ENCODE results near the gene CAPN9. TPM values are rescaled to one million over a fixed set of nuclear protein-coding genes. Genes with fewer than 3 reads are reported as not detected.

Gene CAPN9
- total and polyA plus RNA-seq, 7 donors, result 0.55 to 83.2 (median 30.6) TPM; not detected in 3

DNA sequence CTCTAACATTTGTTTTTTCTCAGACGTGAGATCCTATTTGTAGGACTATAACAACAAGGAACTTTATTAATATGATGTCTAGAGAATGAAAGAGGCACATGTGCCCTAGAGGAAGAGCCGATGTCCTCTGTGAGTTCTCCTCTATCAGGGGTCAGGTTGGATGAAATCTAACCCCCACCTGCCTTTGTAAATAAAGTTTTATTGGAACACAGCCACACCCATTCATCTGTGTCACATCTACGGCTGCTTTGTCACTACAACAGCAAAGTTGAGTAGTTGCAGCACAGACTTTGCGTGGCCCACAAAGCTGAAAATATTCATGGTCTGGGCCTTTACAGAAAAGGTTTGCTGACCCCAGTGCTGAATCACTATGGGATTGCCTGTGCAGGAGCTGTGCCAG lies 571 bp upstream of the CAPN9 start:
- no peaks in the 10 kb centered on the region for H3K27me3 ChIP-seq
- no peak for DNase-seq
- no peaks in the 10 kb centered on the region for H3K9me3 ChIP-seq
- 33 to 76% methylated on average over 4 of the region's 4 CpGs for WGBS, 2 donors
- no peaks in the 10 kb centered on the region for H3K36me3 ChIP-seq
- intact Hi-C loops (cut with DNase I), result no loop called here
- no peaks in the 10 kb centered on the region for H3K4me1 ChIP-seq
- H3K27ac ChIP-seq, result no peak overlapping the region
- no peak overlapping the region for H3K4me3 ChIP-seq
- TF ChIP-seq POLR2A (IDR thresholded peaks at IDR 0.05) (no peak), CTCF (IDR thresholded peaks at IDR 0.05) (no peak), POLR2AphosphoS5 (IDR thresholded peaks at IDR 0.05) (no peak), EP300 (IDR thresholded peaks at IDR 0.05) (no peak)

DNA sequence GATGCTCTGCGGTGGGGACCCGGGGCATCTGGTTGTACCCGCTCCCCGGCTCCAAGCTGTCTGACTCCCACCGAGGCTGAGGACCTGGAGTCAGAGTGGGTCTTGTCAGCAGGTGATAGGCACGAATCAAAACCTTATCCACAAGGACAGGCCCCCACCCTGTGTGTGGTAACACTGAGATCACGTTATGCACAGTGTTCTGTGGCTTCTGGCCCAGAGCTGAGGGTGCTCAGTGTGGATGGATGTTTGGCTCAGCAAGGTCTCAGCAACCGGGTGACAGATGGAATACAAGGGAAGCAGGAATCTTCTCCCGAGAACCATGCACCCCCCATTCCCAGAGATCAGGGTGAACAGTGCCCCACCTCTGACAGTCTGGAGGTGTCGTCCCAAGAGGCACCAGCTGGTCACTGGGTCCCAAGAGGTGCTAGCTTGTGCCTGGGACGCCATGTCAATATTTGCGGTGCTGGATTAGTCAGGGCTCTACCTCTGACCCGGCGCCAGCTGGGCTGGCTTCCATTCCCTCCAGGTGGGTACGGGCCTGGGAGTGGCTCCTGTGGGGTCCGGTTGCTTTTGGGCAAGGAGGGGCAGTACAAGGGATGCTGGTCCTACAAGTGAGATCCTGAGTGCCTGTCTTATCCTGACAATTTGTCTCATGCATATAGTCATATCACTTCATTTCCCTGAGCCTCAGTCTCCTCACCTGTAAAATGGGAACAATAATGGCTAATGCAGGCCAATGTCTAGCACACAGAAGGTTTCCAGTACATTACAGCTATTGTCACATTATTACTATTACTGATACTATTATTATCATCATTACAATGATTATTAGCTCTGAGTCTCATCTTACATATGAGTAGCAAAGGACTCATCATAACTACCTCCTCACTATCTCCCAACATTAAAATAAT lies 957 bp downstream of the CAPN9 start:
- Histone ChIP-seq H3K27ac (no peak overlapping the region), H3K9me3 (no peaks in the 10 kb centered on the region), H3K36me3 (no peaks in the 10 kb centered on the region), H3K27me3 (no peaks in the 10 kb centered on the region), H3K4me1 (peaks cover 0 to 4% (median 2%) of the 10 kb centered on the region in 4 donors), H3K4me3 (no peak overlapping the region)
- intact Hi-C loops (cut with DNase I), result no loop called here
- TF ChIP-seq CTCF (IDR thresholded peaks at IDR 0.05), result no peak
- WGBS, 2 donors, result 54 to 81% methylated on average over 16 of the region's 16 CpGs
- no peak for DNase-seq

DNA sequence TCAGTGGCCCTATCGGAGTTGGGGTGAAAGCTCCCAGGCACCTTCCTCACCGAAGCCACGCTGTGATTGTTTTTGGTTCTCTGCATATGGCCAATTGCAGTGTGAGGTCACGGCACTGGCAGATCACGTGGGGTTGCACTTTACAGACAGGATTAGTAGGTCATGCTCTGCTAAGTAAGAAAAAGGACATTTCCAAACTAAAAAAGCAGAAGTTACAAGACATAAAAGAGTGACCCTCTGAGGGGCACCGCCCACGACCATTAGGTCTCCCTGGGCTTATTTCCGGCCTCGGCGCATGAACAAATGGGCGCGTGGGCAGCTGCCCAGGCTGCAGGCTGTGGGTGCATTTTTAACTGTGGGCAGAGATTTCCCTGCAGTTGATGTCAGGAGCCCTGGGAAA lies 2.0 kb downstream of the CAPN9 start:
- H3K9me3 ChIP-seq, result no peaks in the 10 kb centered on the region
- intact Hi-C loops (cut with DNase I), result no loop called here
- TF ChIP-seq CTCF (IDR thresholded peaks at IDR 0.05) (no peak), EP300 (IDR thresholded peaks at IDR 0.05) (no peak), POLR2AphosphoS5 (IDR thresholded peaks at IDR 0.05) (no peak), POLR2A (IDR thresholded peaks at IDR 0.05) (no peak)
- H3K27me3 ChIP-seq, result no peaks in the 10 kb centered on the region
- peaks cover 0 to 13% (median 11%) of the 10 kb centered on the region in 4 donors for H3K4me1 ChIP-seq
- DNase-seq, result no peak
- H3K4me3 ChIP-seq, result no peak overlapping the region
- H3K27ac ChIP-seq, result no peak overlapping the region
- WGBS, 2 donors, result 71 to 78% methylated on average over 12 of the region's 12 CpGs
- H3K36me3 ChIP-seq, result no peaks in the 10 kb centered on the region

- TF ChIP-seq POLR2A (IDR thresholded peaks at IDR 0.05) (no peak), CTCF (IDR thresholded peaks at IDR 0.05) (no peak), EP300 (IDR thresholded peaks at IDR 0.05) (no peak), POLR2AphosphoS5 (IDR thresholded peaks at IDR 0.05) (no peak)
- no peaks in the 10 kb centered on the region for H3K9me3 ChIP-seq
- WGBS, 2 donors, result 82 to 86% methylated on average over 3 of the region's 3 CpGs
- H3K27me3 ChIP-seq, result no peaks in the 10 kb centered on the region
- peaks cover 0 to 15% (median 11%) of the 10 kb centered on the region in 4 donors for H3K4me1 ChIP-seq
- no peak for DNase-seq
- H3K4me3 ChIP-seq, result no peak overlapping the region
- intact Hi-C loops (cut with DNase I), result no loop called here
- no peaks in the 10 kb centered on the region for H3K36me3 ChIP-seq
- H3K27ac ChIP-seq, result no peak overlapping the region
Observed at GRCh38 chr1:230749635-230750034, 2.4 kb downstream of the CAPN9 start.
